GOT3 (cell line): ENCODE results near the gene SHISA2.
A peak's percentile ranks its signal among the peaks of the same experiment; 100 is the strongest.

Experiments used
- DNase-seq: peaks from one replicate; lab custom pipeline; 2025; ENCODE audit warnings: mixed read lengths; lab: John Stamatoyannopoulos, UW

The SHISA2 gene

DNA sequence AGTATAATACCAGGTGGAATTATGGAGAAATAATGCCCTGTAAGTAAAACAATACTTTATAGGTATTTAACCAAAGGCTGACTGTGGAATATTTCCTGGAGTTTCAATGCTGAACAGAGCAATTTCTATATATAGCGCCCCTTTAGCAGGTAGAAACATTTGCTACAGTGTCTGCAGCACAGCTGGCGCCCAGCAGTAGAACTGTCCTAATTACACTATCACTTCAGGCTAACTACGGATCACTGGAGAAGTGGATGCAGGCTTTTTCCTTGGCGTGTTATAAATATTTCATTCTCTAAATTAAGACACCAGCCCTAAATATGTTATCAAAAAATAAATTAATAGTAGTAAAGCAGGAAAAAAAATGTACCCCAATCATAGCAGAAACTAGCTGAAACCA is 3.1 kb downstream of the SHISA2 start:
- DNase-seq: no peak

DNA sequence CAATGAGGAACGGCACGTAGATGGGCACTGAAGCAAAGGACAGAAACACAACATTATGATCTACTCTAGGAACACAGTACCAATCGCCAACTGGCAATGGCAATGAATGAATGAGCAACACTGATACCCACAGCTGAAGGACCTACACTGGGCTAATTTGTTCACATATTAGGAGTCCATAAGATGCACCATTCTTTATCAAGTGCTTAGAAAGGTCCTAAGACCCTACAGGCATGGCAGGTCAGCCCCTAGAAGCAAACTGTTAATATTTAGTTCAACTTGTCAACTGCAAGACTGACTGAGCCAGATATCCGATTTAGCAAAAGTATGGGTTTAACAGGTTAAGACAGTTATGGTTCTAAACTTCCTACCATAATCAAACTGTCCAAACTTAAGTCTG is 4.8 kb downstream of the SHISA2 start:
- no peak for DNase-seq

GRCh38 chr13:26046639-26047038 is 5.2 kb downstream of the SHISA2 start:
- no peak for DNase-seq

DNA sequence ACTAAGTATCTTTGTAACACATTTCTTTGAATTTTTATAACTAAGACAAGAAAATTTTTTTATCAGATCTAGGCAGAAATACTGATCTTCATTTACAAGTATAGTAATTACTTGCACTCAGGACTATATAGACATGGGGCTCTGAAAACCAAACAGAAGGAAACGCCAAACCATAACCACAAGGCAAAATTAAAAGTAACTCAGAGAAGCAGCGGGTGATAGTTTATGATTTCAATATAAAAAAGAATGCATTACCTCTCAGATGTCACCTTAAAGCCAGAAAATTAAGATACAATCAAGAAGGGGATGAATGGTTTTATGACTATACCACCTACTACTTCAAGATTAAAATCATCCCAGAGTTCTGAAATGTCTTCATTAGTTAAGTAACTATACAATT is 6.7 kb downstream of the SHISA2 start:
- DNase-seq: no peak

GRCh38 chr13:26042785-26043184 is 9.0 kb downstream of the SHISA2 start:
- DNase-seq: no peak

DNA sequence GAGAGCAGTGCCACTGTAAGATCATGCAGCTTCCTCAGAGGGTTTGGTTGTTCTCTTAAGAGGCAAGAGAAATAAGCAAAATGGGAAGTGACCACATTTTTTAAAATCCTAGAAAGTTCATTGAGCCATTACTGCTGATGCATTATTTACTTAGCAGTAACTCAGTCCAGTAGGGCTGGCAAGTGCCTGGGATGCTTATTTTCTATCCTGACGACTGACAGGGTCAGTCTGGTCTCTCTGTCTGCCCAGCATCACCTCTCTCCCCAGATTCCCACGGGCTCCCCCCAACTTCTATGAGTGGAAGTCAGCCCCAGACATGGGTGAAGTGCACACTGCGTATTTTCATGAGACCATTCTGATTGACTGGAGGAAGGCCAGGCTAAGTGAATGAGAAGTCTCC is 10.4 kb downstream of the SHISA2 start:
- no peak for DNase-seq

DNA sequence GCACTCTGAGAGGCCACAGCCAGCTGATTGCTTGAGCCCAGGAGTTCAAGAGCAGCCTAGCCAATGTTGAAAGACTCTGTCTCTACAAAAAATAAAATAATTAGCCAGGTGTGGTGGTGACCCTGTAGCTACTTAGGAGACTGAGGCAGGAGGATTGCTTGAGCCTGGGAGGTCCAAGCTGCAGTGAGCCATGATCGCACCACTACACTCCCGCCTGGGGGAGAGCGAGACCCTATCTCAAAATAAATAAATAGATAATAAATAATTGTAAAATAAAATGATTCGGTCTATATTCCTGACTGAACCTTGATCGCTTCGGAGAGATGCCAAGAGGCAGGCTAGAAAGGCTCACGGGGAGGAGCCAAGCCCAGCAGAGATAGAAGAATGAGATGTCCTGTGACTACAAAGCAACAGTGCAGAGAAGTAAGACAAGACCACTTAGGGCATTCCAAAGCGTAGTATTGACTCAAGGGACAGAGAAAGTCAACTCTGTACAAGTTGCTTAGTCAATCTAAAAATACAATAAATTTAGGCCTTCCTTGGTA is 12.8 kb downstream of the SHISA2 start:
- DNase-seq: no peak

- no peak for DNase-seq
These were observed 14.5 kb downstream of the SHISA2 start for GRCh38 chr13:26037302-26037701.

DNA sequence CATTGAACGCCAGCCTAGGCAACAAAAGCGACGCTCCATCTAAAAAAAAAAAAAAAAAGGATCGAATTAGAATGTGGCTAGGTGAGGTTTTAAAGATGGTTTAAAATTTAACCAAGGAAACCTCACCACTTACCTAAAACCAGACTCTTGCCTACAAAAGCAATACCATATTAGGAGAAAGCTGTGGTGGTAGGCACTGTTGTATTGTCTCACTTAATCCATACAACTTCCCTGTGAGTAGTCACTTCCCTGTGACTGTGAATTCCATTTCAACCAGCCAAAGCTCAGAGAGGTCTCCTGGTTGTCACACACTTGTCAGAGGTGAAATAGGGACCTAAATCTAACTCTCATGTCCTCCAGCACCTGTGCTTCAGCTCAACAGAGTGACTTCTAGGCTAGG is 15.4 kb downstream of the SHISA2 start:
- DNase-seq: no peak

DNA sequence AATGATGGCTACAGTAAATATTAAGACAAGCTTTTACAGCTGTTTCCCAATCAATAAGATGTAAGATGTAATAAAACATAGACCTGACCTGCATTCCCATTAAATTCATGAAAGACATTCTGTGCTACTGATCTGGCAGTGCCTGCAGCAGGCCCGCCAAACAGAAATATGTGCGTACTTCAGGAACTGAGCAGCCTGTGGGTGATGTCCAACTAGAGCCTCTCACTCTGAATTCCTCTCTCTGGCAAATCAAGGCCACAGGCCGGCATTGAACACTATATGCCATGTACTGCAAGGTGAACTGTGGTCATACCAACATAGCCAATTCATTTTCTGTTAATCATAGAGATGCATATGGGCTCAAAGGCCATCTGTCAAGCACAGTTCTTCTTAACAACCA is 17.8 kb downstream of the SHISA2 start:
- DNase-seq: no peak

GRCh38 chr13:26030331-26030730 is 21.5 kb downstream of the SHISA2 start:
- DNase-seq: no peak

GRCh38 chr13:26029581-26030136 is 22.2 kb downstream of the SHISA2 start:
- no peak for DNase-seq

DNA sequence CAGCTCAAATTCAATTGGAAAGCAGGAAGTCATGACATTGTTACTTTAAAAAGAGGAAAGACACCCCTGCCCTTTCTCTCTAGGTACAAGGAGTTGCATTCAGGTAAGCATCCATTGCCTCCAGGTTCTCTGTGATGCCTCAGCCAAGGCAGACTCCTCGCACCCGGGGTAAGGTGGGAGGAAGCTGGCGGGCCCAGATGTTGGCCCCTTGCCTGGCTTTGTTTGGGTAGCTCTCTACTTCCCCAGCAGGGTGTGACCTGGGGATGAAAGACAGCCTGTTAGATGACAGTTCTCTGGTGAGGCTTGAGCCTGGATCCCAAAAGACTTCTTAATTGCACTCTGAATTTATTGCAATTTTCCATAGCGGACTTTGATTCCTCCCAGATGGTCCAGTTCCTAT is 25.6 kb downstream of the SHISA2 start:
- no peak for DNase-seq

DNA sequence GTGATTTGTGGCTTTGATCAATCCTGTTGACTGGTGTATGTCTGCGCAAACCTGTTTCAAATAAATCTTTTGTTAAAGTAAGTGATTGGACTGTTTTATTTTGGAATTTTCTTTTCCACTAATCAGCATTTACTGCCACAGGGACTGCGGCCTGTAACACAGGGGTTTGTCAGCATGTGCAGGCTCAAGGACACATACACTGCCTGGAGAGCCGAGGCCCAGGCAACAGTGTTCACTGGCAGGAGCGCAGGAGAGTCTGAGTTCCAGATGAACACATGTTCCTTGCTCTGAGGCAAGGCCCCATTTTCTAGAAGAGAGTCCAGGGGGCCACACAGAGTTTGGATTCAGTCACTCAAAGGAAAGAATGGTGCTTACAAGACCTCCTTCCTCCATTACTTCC is 26.0 kb downstream of the SHISA2 start:
- no peak for DNase-seq

GRCh38 chr13:26025196-26025595 is 26.6 kb downstream of the SHISA2 start:
- DNase-seq: no peak

- no peak for DNase-seq
These were observed 27.3 kb downstream of the SHISA2 start for GRCh38 chr13:26024558-26024957.

DNA sequence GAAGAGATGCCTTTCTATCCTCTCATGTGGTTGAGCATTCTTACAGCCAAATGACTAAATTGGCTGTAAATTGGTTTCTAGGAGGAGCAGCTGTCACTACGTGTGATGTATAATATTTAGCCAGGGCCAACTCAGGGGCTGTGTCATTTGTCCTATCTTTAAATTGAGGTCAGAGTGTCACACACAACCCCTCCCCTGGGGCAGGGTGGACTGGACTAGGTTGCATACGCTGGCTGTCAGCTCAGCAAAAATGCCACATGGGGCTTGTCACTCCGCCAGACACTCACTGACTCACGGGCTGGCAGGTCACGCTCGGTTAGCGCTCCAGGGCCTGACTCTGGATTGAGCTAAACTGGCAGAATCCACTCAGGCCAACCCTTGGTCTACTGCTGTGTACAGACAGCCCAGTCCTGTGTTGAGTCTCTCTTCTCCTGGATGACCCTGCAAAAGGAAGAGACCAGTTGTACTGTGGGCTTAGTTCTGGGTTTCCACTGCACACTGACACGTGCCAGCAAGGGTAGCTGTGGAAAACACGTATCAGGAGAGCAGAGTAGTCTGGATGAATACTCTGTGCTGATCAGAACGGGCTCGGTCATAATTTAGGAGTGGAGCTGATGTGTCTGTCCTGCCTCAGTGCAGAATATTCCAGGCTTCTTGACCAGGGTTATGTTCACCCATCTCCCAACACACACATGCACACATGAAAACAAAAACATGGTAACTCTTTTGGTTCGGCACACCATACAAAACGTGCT is 29.1 kb downstream of the SHISA2 start:
- peak; percentile 43 for DNase-seq

GRCh38 chr13:26021956-26022355 is 29.9 kb downstream of the SHISA2 start:
- DNase-seq: no peak

DNA sequence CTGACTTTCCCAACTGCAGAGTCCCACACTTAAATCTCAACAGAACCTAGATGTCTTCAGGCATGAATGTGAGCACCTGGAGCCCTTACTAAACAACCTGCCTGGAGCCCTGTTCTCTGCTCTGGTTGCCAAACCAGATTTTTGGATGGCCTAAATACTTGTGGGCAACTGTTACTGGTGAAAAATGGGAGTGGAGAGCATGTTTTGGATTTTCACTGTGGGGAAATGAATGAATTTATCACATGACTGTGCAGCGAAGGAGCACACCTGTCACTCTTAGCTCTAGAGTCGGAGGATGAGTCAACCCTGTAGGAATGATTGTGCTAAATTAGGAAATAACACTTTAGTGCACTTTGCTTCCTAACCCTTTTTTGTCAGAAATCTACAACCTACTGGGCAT is 30.3 kb downstream of the SHISA2 start:
- no peak for DNase-seq

DNA sequence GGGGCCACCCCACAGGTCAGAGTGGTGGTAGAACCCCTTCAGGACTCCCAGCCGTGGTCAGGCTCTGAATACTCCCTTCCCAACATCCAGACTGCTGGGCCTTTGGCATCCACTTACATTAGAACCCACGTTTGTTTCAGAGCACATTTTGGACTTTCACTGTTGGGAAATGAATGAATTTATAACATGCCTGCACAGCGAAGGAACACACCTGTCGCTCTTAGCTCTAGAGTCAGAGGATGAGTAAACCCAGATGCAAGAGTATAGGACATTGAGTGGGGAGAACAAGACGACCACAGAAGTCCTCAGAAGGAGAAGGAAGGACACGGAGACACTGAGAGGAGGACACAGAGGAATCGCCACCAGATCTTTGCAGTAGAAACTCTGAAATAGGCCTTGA is 30.9 kb downstream of the SHISA2 start:
- DNase-seq: no peak

DNA sequence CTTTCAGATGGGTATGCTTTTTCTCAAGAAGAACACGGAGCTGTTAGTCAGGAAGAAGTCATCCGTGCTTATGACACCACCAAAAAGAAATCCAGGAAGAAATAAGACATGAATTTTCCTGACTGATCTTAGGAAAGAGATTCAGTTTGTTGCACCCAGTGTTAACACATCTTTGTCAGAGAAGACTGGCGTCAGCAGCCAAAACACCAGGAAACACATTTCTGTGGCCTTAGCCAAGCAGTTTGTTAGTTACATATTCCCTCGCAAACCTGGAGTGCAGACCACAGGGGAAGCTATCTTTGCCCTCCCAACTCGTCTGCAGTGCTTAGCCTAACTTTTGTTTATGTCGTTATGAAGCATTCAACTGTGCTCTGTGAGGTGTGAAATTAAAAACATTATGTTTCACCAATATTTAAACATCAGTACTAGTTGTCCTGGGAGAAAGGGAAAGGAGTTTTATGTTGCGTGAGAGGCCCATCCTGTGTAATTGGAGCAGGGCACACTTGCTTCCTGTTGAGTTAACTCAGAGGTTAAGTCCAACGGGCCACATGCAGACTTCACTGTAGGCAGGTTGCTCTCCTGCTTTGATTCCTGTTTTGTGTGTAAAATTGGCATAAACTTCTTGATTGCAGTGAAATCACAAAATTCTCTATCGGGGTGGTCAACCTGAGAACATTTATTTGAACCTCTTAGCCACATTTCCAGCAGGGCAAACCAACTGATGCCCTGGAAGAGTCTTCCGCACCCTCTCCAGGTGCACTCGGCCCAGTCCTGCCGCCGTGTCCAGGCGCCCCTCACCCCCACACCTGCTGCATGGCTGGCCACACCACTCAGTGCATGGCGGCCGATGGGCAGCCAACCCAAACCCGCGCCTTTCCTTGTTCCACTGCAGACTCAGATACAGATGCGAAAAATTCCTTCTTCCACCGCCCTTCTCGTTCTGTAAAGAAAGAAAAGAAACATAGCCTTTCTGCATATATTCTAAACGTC is 31.6 kb downstream of the SHISA2 start:
- DNase-seq: peak; percentile 17

- no peak for DNase-seq
These were observed 32.6 kb downstream of the SHISA2 start for GRCh38 chr13:26019251-26019650.
